Measurements from ENCODE around the gene GMPS. TPM values are rescaled to one million over a fixed set of nuclear protein-coding genes. Genes with fewer than 3 reads are reported as not detected.

The GMPS gene
- total and polyA plus RNA-seq, 9 of the 15 experiments (the other 6 are each of a cell fraction or from before 2014, with no cell fraction given), result 73.7 to 282 (median 156) TPM

DNA sequence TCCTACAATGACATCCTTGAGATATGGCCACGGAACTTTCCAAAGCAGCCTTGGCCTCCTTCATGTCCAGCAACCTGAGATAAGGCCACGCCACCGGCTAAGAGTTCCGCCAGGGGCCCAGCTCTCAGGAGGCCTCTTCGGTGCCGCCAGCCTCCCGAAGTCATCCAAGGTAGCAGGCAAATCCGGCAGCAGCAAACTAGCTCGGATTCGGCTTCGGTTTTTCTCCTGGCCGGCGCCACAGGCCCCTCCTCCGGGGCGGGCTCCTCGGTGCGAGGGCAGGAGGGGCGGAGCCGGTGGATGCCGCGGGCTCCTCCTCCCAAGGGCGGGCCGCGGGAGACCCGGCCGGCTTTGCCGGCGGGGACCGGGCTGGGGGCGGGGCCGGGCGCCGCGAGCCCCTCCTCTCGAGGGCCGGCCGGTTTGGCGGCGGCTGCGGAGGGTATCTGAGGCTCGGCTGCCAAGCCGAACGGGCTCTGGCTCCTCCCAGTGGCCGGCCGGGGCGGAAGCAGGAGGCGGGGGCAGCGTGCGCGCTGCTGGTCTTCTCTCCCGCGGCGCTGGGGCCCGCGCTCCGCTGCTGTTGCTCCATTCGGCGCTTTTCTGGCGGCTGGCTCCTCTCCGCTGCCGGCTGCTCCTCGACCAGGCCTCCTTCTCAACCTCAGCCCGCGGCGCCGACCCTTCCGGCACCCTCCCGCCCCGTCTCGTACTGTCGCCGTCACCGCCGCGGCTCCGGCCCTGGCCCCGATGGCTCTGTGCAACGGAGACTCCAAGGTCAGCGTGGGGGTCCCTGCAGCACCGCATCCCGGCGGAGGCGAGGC is at the start of gene GMPS (continued):
- TF ChIP-seq, protein P1, sequence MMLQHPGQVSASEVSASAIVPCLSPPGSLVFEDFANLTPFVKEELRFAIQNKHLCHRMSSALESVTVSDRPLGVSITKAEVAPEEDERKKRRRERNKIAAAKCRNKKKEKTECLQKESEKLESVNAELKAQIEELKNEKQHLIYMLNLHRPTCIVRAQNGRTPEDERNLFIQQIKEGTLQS (IDR thresholded peaks at IDR 0.05), result no peak
- TF ChIP-seq, protein P1 (CRISPR knock-in tag; conservative IDR thresholded peaks at IDR 0.05), result 0 out of 2 replicates have a peak, but pooled peaks have one; percentile 54
- TF ChIP-seq, protein P2, sequence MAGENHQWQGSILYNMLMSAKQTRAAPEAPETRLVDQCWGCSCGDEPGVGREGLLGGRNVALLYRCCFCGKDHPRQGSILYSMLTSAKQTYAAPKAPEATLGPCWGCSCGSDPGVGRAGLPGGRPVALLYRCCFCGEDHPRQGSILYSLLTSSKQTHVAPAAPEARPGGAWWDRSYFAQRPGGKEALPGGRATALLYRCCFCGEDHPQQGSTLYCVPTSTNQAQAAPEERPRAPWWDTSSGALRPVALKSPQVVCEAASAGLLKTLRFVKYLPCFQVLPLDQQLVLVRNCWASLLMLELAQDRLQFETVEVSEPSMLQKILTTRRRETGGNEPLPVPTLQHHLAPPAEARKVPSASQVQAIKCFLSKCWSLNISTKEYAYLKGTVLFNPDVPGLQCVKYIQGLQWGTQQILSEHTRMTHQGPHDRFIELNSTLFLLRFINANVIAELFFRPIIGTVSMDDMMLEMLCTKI (IDR thresholded peaks at IDR 0.05; ENCODE audit: partially characterized antibody), result no peak
- TF ChIP-seq MEF2A (IDR thresholded peaks at IDR 0.05; ENCODE audit: control insufficient read depth, low read depth, low read length), result no peak
- no peak; the same call in 1 of the 2 replicates for TF ChIP-seq RNF2 (IDR thresholded peaks at IDR 0.05)
- TF ChIP-seq GABPA (tag; conservative IDR thresholded peaks at IDR 0.05; ENCODE audit: low read depth), result no peak; the same call in 1 of the 2 replicates
- peak; percentile 45; the same call in 1 of the 2 replicates for TF ChIP-seq SIN3B (IDR thresholded peaks at IDR 0.05; ENCODE audit: low read depth)
- no peak for TF ChIP-seq FOXK2 (conservative IDR thresholded peaks at IDR 0.05 in 1 of 2, IDR thresholded peaks at IDR 0.05 in 1 of 2; ENCODE audit: low read depth in 2 of 2)
- no peak for TF ChIP-seq ZNF668 (CRISPR knock-in tag; IDR thresholded peaks at IDR 0.05)
- TF ChIP-seq, protein P3, sequence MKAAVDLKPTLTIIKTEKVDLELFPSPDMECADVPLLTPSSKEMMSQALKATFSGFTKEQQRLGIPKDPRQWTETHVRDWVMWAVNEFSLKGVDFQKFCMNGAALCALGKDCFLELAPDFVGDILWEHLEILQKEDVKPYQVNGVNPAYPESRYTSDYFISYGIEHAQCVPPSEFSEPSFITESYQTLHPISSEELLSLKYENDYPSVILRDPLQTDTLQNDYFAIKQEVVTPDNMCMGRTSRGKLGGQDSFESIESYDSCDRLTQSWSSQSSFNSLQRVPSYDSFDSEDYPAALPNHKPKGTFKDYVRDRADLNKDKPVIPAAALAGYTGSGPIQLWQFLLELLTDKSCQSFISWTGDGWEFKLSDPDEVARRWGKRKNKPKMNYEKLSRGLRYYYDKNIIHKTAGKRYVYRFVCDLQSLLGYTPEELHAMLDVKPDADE (conservative IDR thresholded peaks at IDR 0.05; ENCODE audit: control insufficient read depth, low read depth, low read length), result peak; percentile 59; the same call in 1 of the 2 replicates
- TF ChIP-seq, protein P4, sequence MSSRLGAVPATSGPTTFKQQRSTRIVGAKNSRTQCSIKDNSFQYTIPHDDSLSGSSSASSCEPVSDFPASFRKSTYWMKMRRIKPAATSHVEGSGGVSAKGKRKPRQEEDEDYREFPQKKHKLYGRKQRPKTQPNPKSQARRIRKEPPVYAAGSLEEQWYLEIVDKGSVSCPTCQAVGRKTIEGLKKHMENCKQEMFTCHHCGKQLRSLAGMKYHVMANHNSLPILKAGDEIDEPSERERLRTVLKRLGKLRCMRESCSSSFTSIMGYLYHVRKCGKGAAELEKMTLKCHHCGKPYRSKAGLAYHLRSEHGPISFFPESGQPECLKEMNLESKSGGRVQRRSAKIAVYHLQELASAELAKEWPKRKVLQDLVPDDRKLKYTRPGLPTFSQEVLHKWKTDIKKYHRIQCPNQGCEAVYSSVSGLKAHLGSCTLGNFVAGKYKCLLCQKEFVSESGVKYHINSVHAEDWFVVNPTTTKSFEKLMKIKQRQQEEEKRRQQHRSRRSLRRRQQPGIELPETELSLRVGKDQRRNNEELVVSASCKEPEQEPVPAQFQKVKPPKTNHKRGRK (tag; IDR thresholded peaks at IDR 0.05), result no peak
- peak; percentile 19; the same call in 1 of the 2 replicates for TF ChIP-seq TAL1 (IDR thresholded peaks at IDR 0.05)
- TF ChIP-seq HSF4 (CRISPR knock-in tag; IDR thresholded peaks at IDR 0.05; ENCODE audit: borderline replicate concordance), result no peak
- TF ChIP-seq GATAD2A (IDR thresholded peaks at IDR 0.05), result no peak
- TF ChIP-seq, protein P5, sequence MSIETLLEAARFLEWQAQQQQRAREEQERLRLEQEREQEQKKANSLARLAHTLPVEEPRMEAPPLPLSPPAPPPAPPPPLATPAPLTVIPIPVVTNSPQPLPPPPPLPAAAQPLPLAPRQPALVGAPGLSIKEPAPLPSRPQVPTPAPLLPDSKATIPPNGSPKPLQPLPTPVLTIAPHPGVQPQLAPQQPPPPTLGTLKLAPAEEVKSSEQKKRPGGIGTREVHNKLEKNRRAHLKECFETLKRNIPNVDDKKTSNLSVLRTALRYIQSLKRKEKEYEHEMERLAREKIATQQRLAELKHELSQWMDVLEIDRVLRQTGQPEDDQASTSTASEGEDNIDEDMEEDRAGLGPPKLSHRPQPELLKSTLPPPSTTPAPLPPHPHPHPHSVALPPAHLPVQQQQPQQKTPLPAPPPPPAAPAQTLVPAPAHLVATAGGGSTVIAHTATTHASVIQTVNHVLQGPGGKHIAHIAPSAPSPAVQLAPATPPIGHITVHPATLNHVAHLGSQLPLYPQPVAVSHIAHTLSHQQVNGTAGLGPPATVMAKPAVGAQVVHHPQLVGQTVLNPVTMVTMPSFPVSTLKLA (conservative IDR thresholded peaks at IDR 0.05), result peak in 1 of 2 experiments; percentile 74; a peak in 2 of 4 replicates
- TF ChIP-seq ZNF696 (CRISPR knock-in tag; conservative IDR thresholded peaks at IDR 0.05), result no peak
- TF ChIP-seq KAT7 (CRISPR knock-in tag; IDR thresholded peaks at IDR 0.05; ENCODE audit: borderline replicate concordance), result no peak
- no peak for TF ChIP-seq ZNF174 (CRISPR knock-in tag; IDR thresholded peaks at IDR 0.05)
- TF ChIP-seq ZNF445 (CRISPR knock-in tag; IDR thresholded peaks at IDR 0.05; ENCODE audit: low read depth), result no peak
- 0 out of 2 replicates have a peak, but pooled peaks have one; percentile 13 for TF ChIP-seq SOX6 (IDR thresholded peaks at IDR 0.05)
- TF ChIP-seq GTF2A2 (tag; IDR thresholded peaks at IDR 0.05), result no peak

Measured in K562 (cell line).